ENCODE results near the gene SCUBE1. TPM values are rescaled to one million over a fixed set of nuclear protein-coding genes. Genes with fewer than 3 reads are reported as not detected.
A peak's percentile ranks its signal among the peaks of the same experiment; 100 is the strongest.

The SCUBE1 gene
- total RNA-seq, 1 donor from 2014 or later, result 0.14 TPM

- no peaks in the 10 kb centered on the region for H3K4me1 ChIP-seq
- H3K27me3 ChIP-seq (ENCODE audit: low read depth), result peaks cover 37% of the 10 kb centered on the region
- no peak overlapping the region for H3K4me3 ChIP-seq
- H3K27ac ChIP-seq (replicated peaks), result no peak overlapping the region
- no peak for TF ChIP-seq CTCF (IDR thresholded peaks at IDR 0.05; ENCODE audit: borderline replicate concordance)
- H3K9me3 ChIP-seq (replicated peaks), result peaks cover 7% of the 10 kb centered on the region
- no peak for DNase-seq
- no peaks in the 10 kb centered on the region for H3K36me3 ChIP-seq
- intact Hi-C loops (cut with micrococcal nuclease), result no loop called here
Observed at GRCh38 chr22:43389227-43389836, 46.2 kb upstream of the SCUBE1 start.

- no peak overlapping the region for H3K27ac ChIP-seq (replicated peaks)
- no peaks in the 10 kb centered on the region for H3K9me3 ChIP-seq (replicated peaks)
- DNase-seq, result peak; percentile 65
- H3K4me3 ChIP-seq, result no peak overlapping the region
- H3K4me1 ChIP-seq, result no peaks in the 10 kb centered on the region
- peak; percentile 99 for TF ChIP-seq CTCF (IDR thresholded peaks at IDR 0.05; ENCODE audit: borderline replicate concordance)
- H3K36me3 ChIP-seq, result no peaks in the 10 kb centered on the region
- intact Hi-C loops (cut with micrococcal nuclease), result no loop called here
- peaks cover 46% of the 10 kb centered on the region for H3K27me3 ChIP-seq (ENCODE audit: low read depth)
Observed at GRCh38 chr22:43388420-43388851, 45.3 kb upstream of the SCUBE1 start.

GRCh38 chr22:43387815-43388214 is 44.6 kb upstream of the SCUBE1 start:
- no peak overlapping the region for H3K27ac ChIP-seq (replicated peaks)
- no peaks in the 10 kb centered on the region for H3K9me3 ChIP-seq (replicated peaks)
- H3K4me1 ChIP-seq, result no peaks in the 10 kb centered on the region
- no peaks in the 10 kb centered on the region for H3K36me3 ChIP-seq
- intact Hi-C loops (cut with micrococcal nuclease), result no loop called here
- DNase-seq, result no peak
- TF ChIP-seq CTCF (IDR thresholded peaks at IDR 0.05; ENCODE audit: borderline replicate concordance), result no peak
- H3K27me3 ChIP-seq (ENCODE audit: low read depth), result peaks cover 52% of the 10 kb centered on the region
- H3K4me3 ChIP-seq, result no peak overlapping the region

GRCh38 chr22:43385770-43386641 is 42.8 kb upstream of the SCUBE1 start:
- TF ChIP-seq CTCF (IDR thresholded peaks at IDR 0.05; ENCODE audit: borderline replicate concordance), result peak; percentile 93
- Histone ChIP-seq H3K27ac (replicated peaks) (no peak overlapping the region), H3K9me3 (replicated peaks) (no peaks in the 10 kb centered on the region), H3K36me3 (no peaks in the 10 kb centered on the region), H3K4me1 (no peaks in the 10 kb centered on the region), H3K27me3 (ENCODE audit: low read depth) (peaks cover 67% of the 10 kb centered on the region), H3K4me3 (no peak overlapping the region)
- intact Hi-C loops (cut with micrococcal nuclease), result no loop called here
- DNase-seq, result peak; percentile 73

GRCh38 chr22:43384863-43385262 is 41.7 kb upstream of the SCUBE1 start:
- H3K9me3 ChIP-seq (replicated peaks), result no peaks in the 10 kb centered on the region
- no peaks in the 10 kb centered on the region for H3K4me1 ChIP-seq
- H3K27ac ChIP-seq (replicated peaks), result no peak overlapping the region
- intact Hi-C loops (cut with micrococcal nuclease), result no loop called here
- H3K36me3 ChIP-seq, result no peaks in the 10 kb centered on the region
- H3K4me3 ChIP-seq, result no peak overlapping the region
- no peak for TF ChIP-seq CTCF (IDR thresholded peaks at IDR 0.05; ENCODE audit: borderline replicate concordance)
- H3K27me3 ChIP-seq (ENCODE audit: low read depth), result peaks cover 70% of the 10 kb centered on the region
- DNase-seq, result no peak
